ENCODE results near the gene HHIPL1.

Gene HHIPL1

DNA sequence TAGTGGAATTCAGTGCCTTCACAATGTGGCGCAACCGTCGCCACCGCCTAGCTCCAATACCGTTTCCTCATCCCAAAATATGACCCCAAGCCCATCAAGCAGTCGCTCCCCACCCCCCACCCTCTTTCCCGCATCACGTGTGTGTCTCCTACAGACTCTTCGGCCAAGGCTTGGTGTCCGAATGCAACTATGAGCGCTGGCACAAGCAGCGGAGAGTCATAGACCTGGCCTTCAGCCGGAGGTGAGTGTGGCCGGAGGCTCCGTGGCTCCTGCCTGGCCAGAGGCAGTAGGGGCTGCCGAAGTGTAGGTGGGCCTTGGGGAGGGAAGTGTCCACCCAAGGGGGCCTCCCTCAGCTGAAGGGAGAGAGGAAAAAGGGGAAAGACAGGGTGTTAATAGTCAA, 54.9 kb downstream of the HHIPL1 start:
- no peaks in the 10 kb centered on the region for H3K36me3 ChIP-seq (ENCODE audit: low read length)
- no peak overlapping the region for H2AFZ ChIP-seq (ENCODE audit: low read depth, low read length, severe bottlenecking)
- no peaks in the 10 kb centered on the region for H3F3A ChIP-seq (ENCODE audit: insufficient read depth)
- H3K4me3 ChIP-seq (ENCODE audit: insufficient read depth, low read length, poor library complexity, severe bottlenecking), result no peak overlapping the region
- H3K9ac ChIP-seq (ENCODE audit: low read length), result no peak overlapping the region
- H4K20me1 ChIP-seq (ENCODE audit: low read depth, low read length), result no peaks in the 10 kb centered on the region
- no peak overlapping the region for H3K27ac ChIP-seq (ENCODE audit: low read depth, low read length)
- peaks cover 18% of the 10 kb centered on the region; the same call in 1 of the 2 replicates for H3K9me3 ChIP-seq (ENCODE audit: insufficient read depth, low read length)
- TF ChIP-seq, protein P1, sequence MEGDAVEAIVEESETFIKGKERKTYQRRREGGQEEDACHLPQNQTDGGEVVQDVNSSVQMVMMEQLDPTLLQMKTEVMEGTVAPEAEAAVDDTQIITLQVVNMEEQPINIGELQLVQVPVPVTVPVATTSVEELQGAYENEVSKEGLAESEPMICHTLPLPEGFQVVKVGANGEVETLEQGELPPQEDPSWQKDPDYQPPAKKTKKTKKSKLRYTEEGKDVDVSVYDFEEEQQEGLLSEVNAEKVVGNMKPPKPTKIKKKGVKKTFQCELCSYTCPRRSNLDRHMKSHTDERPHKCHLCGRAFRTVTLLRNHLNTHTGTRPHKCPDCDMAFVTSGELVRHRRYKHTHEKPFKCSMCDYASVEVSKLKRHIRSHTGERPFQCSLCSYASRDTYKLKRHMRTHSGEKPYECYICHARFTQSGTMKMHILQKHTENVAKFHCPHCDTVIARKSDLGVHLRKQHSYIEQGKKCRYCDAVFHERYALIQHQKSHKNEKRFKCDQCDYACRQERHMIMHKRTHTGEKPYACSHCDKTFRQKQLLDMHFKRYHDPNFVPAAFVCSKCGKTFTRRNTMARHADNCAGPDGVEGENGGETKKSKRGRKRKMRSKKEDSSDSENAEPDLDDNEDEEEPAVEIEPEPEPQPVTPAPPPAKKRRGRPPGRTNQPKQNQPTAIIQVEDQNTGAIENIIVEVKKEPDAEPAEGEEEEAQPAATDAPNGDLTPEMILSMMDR (IDR thresholded peaks at IDR 0.05; ENCODE audit: insufficient read depth, low read length, poor library complexity, severe bottlenecking), result no peak
- TF ChIP-seq EZH2phosphoT487 (conservative IDR thresholded peaks at IDR 0.05; ENCODE audit: low read length), result no peak
- 0 out of 2 replicates have a peak, but pooled peaks cover 4% of the 10 kb centered on the region for H3K27me3 ChIP-seq (ENCODE audit: low read length)
- no peaks in the 10 kb centered on the region for H3K79me2 ChIP-seq (ENCODE audit: insufficient read depth, low read length)
- H3K9me2 ChIP-seq (replicated peaks; ENCODE audit: insufficient read depth, low read length), result no peaks in the 10 kb centered on the region
- H3K4me2 ChIP-seq (ENCODE audit: low read depth, low read length, poor library complexity, severe bottlenecking), result no peak overlapping the region

DNA sequence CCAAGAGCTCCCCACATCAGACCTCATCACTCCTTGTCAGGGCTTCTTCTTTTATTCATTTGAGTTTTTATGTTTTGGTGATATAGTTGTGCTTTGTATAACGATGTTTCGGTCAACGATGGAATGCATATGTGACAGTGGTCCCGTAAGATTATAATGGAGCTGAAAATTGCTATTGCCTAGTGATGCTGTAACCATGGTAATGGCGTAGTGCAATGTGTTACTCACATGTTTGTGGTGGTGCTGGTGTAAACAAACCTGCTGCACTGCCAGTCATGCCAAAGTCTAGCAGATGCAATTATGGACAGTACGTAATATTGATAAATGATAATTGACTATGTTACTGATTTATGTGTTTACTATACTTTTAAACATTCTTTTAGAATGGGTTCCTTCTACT, 55.5 kb downstream of the HHIPL1 start:
- Histone ChIP-seq H3K9me3 (ENCODE audit: insufficient read depth, low read length) (peaks cover 18% of the 10 kb centered on the region; the same call in 1 of the 2 replicates), H3K4me3 (ENCODE audit: insufficient read depth, low read length, poor library complexity, severe bottlenecking) (no peak overlapping the region)

DNA sequence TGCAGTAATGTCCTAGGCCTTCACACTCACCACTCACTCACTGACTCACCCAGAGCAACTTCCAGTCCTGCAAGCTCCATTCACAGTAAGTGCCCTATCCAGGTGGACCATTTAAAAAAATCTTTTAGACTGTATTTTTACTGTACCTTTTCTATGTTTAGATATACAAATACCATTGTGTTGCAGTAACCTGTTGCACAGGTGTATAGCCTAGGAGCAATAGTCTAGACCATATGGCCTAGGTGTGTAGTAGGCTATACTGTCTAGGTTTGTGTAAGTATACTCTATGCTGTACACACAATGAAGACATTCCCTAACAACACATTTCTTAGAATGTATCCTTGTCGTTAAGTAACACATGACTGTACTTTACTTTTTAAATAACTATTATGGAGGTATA, 56.3 kb downstream of the HHIPL1 start:
- Histone ChIP-seq H3K36me3 (ENCODE audit: low read length) (no peaks in the 10 kb centered on the region), H3K79me2 (ENCODE audit: insufficient read depth, low read length) (no peaks in the 10 kb centered on the region), H3K9ac (ENCODE audit: low read length) (no peak overlapping the region), H2AFZ (ENCODE audit: low read depth, low read length, severe bottlenecking) (no peak overlapping the region), H3K9me3 (ENCODE audit: insufficient read depth, low read length) (peaks cover 18% of the 10 kb centered on the region; the same call in 1 of the 2 replicates), H4K20me1 (ENCODE audit: low read depth, low read length) (no peaks in the 10 kb centered on the region), H3K27me3 (ENCODE audit: low read length) (0 out of 2 replicates have a peak, but pooled peaks cover 4% of the 10 kb centered on the region), H3K4me2 (ENCODE audit: low read depth, low read length, poor library complexity, severe bottlenecking) (no peak overlapping the region), H3K27ac (ENCODE audit: low read depth, low read length) (no peak overlapping the region), H3F3A (ENCODE audit: insufficient read depth) (no peaks in the 10 kb centered on the region), H3K9me2 (replicated peaks; ENCODE audit: insufficient read depth, low read length) (no peaks in the 10 kb centered on the region), H3K4me3 (ENCODE audit: insufficient read depth, low read length, poor library complexity, severe bottlenecking) (no peak overlapping the region)
- TF ChIP-seq EZH2phosphoT487 (conservative IDR thresholded peaks at IDR 0.05; ENCODE audit: low read length), result no peak

More for the DNA sequence above, 55.5 kb downstream of the HHIPL1 start:
- Histone ChIP-seq H3K9me2 (replicated peaks; ENCODE audit: insufficient read depth, low read length) (no peaks in the 10 kb centered on the region), H3K36me3 (ENCODE audit: low read length) (no peaks in the 10 kb centered on the region), H3K27me3 (ENCODE audit: low read length) (0 out of 2 replicates have a peak, but pooled peaks cover 4% of the 10 kb centered on the region), H3K9ac (ENCODE audit: low read length) (no peak overlapping the region), H3K27ac (ENCODE audit: low read depth, low read length) (no peak overlapping the region), H4K20me1 (ENCODE audit: low read depth, low read length) (no peaks in the 10 kb centered on the region), H2AFZ (ENCODE audit: low read depth, low read length, severe bottlenecking) (no peak overlapping the region), H3F3A (ENCODE audit: insufficient read depth) (no peaks in the 10 kb centered on the region), H3K79me2 (ENCODE audit: insufficient read depth, low read length) (no peaks in the 10 kb centered on the region), H3K4me2 (ENCODE audit: low read depth, low read length, poor library complexity, severe bottlenecking) (no peak overlapping the region)
- TF ChIP-seq, protein P1 (IDR thresholded peaks at IDR 0.05; ENCODE audit: insufficient read depth, low read length, poor library complexity, severe bottlenecking), result no peak

DNA sequence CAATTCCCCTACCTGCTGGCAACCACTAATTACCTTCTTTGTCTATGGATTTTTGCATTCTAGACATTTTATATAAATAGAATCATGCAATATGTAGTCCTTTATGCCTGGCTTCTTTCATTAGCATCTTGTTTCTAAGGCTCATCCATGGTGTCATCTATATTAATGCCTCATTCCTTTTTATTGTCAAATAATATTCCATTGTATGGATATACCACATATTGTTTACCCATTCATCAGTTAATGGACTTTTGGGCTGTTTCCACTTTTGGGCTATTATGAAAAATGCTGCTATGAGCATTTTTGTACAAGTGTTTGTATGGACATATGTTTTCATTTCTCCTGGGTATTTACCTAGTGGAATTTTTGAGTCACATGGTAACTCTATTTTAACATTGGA, 57.2 kb downstream of the HHIPL1 start:
- Histone ChIP-seq H3K36me3 (ENCODE audit: low read length) (no peaks in the 10 kb centered on the region), H3K4me2 (ENCODE audit: low read depth, low read length, poor library complexity, severe bottlenecking) (no peak overlapping the region), H3K27me3 (ENCODE audit: low read length) (0 out of 2 replicates have a peak, but pooled peaks cover 4% of the 10 kb centered on the region), H3K4me3 (ENCODE audit: insufficient read depth, low read length, poor library complexity, severe bottlenecking) (no peak overlapping the region), H3F3A (ENCODE audit: insufficient read depth) (no peaks in the 10 kb centered on the region), H3K79me2 (ENCODE audit: insufficient read depth, low read length) (no peaks in the 10 kb centered on the region), H2AFZ (ENCODE audit: low read depth, low read length, severe bottlenecking) (no peak overlapping the region), H3K9me3 (ENCODE audit: insufficient read depth, low read length) (peaks cover 18% of the 10 kb centered on the region; the same call in 1 of the 2 replicates), H3K9me2 (replicated peaks; ENCODE audit: insufficient read depth, low read length) (no peaks in the 10 kb centered on the region), H4K20me1 (ENCODE audit: low read depth, low read length) (no peaks in the 10 kb centered on the region), H3K9ac (ENCODE audit: low read length) (no peak overlapping the region), H3K27ac (ENCODE audit: low read depth, low read length) (no peak overlapping the region)
- TF ChIP-seq, protein P1 (IDR thresholded peaks at IDR 0.05; ENCODE audit: insufficient read depth, low read length, poor library complexity, severe bottlenecking), result no peak
- TF ChIP-seq EZH2phosphoT487 (conservative IDR thresholded peaks at IDR 0.05; ENCODE audit: low read length), result no peak
